Measurements from ENCODE around the gene UBE2S. TPM values are rescaled to one million over a fixed set of nuclear protein-coding genes. Genes with fewer than 3 reads are reported as not detected.

The UBE2S gene
- total RNA-seq, 1 donor from 2014 or later, result 77.0 TPM

GRCh38 chr19:55436847-55437246, 29.3 kb upstream of the UBE2S start:
- DNase-seq (ENCODE audit: low spot score in 2 of 2, unreplicated experiment in 2 of 2), result no peak
- no peak overlapping the region for H3K27ac Mint-ChIP-seq
- no peaks in the 10 kb centered on the region for H3K36me3 Mint-ChIP-seq
- H3K4me1 Mint-ChIP-seq, result peaks cover 13% of the 10 kb centered on the region
- H3K9me3 Mint-ChIP-seq, result no peaks in the 10 kb centered on the region
- no peak for TF ChIP-seq CTCF (IDR thresholded peaks at IDR 0.05; ENCODE audit: unreplicated experiment)
- no peak overlapping the region for H3K4me3 Mint-ChIP-seq
- peaks cover 51% of the 10 kb centered on the region for H3K27me3 Mint-ChIP-seq (ENCODE audit: low read depth)

- H3K9me3 Mint-ChIP-seq, result peaks cover 5% of the 10 kb centered on the region
- H3K27ac Mint-ChIP-seq, result no peak overlapping the region
- no peak overlapping the region for H3K4me3 Mint-ChIP-seq
- H3K4me1 Mint-ChIP-seq, result peaks cover 4% of the 10 kb centered on the region
- no peak for DNase-seq (ENCODE audit: low spot score in 2 of 2, unreplicated experiment in 2 of 2)
- TF ChIP-seq CTCF (IDR thresholded peaks at IDR 0.05; ENCODE audit: unreplicated experiment), result no peak
- H3K27me3 Mint-ChIP-seq (ENCODE audit: low read depth), result peaks cover 33% of the 10 kb centered on the region
- H3K36me3 Mint-ChIP-seq, result no peaks in the 10 kb centered on the region
Observed at GRCh38 chr19:55435020-55435419, 27.4 kb upstream of the UBE2S start.

- Mint-ChIP-seq H3K9me3 (peaks cover 5% of the 10 kb centered on the region), H3K27ac (no peak overlapping the region), H3K4me1 (peaks cover 3% of the 10 kb centered on the region), H3K36me3 (no peaks in the 10 kb centered on the region), H3K27me3 (ENCODE audit: low read depth) (peaks cover 28% of the 10 kb centered on the region), H3K4me3 (no peak overlapping the region)
- no peak for DNase-seq (ENCODE audit: low spot score in 2 of 2, unreplicated experiment in 2 of 2)
- TF ChIP-seq CTCF (IDR thresholded peaks at IDR 0.05; ENCODE audit: unreplicated experiment), result no peak
Observed at GRCh38 chr19:55434356-55434919, 26.9 kb upstream of the UBE2S start.

- no peak for DNase-seq (ENCODE audit: low spot score in 2 of 2, unreplicated experiment in 2 of 2)
- Mint-ChIP-seq H3K4me1 (no peaks in the 10 kb centered on the region), H3K4me3 (no peak overlapping the region), H3K36me3 (no peaks in the 10 kb centered on the region), H3K27ac (no peak overlapping the region), H3K27me3 (ENCODE audit: low read depth) (peaks cover 21% of the 10 kb centered on the region), H3K9me3 (peaks cover 5% of the 10 kb centered on the region)
- no peak for TF ChIP-seq CTCF (IDR thresholded peaks at IDR 0.05; ENCODE audit: unreplicated experiment)
Observed at GRCh38 chr19:55433292-55433691, 25.7 kb upstream of the UBE2S start.

- peaks cover 5% of the 10 kb centered on the region for H3K9me3 Mint-ChIP-seq
- no peak overlapping the region for H3K27ac Mint-ChIP-seq
- H3K4me1 Mint-ChIP-seq, result no peaks in the 10 kb centered on the region
- DNase-seq (ENCODE audit: low spot score in 2 of 2, unreplicated experiment in 2 of 2), result no peak
- H3K27me3 Mint-ChIP-seq (ENCODE audit: low read depth), result peaks cover 16% of the 10 kb centered on the region
- TF ChIP-seq CTCF (IDR thresholded peaks at IDR 0.05; ENCODE audit: unreplicated experiment), result no peak
- no peaks in the 10 kb centered on the region for H3K36me3 Mint-ChIP-seq
- H3K4me3 Mint-ChIP-seq, result no peak overlapping the region
Observed at GRCh38 chr19:55432241-55432959, 24.8 kb upstream of the UBE2S start.

Data from mesothelial cell of epicardium (in vitro differentiated cells).